GM12878 (cell line): ENCODE results near the gene SCN4A. TPM values are rescaled to one million over a fixed set of nuclear protein-coding genes. Genes with fewer than 3 reads are reported as not detected.

ENCODE experiments used
- ATAC-seq: fragments of 200-7000 bp; cut with Tn5 transposase; 3 replicates; pipeline ENCODE4 v1.9.1; 2020; ENCODE audit warnings: mild to moderate bottlenecking, moderate library complexity
- BruUV-seq: library from RNA; stranded (reverse); fragments of 400-500 nt; replicated peaks from 2 replicates; lab custom pipeline; 2021; lab: Mats Ljungman, UMichigan
- CTCF ChIA-PET: fragments of 300-600 bp; sonication (Branson Sonifier 250); formaldehyde crosslinking; extraction: SDS; loops from one replicate; lab custom pipeline; 2021; ENCODE audit warnings: inconsistent platforms; lab: Yijun Ruan, JAX
- POLR2A ChIA-PET: fragments of 350-600 bp; formaldehyde crosslinking; extraction: SDS; loops from one replicate; lab custom pipeline; 2021; ENCODE audit warnings: inconsistent platforms; lab: Charles Lee
- RAD21 ChIA-PET: fragments of 300-600 bp; sonication (Branson Sonifier 250); formaldehyde crosslinking; loops from one replicate; lab custom pipeline; 2023; ENCODE audit warnings: antibody characterized with exemption; ENCODE audit not compliant: unreplicated experiment; lab: Charles Lee
- SMC1A ChIA-PET: fragments of 300-600 bp; sonication (Branson Sonifier 250); formaldehyde crosslinking; loops from one replicate; lab custom pipeline; 2023; ENCODE audit not compliant: unreplicated experiment, uncharacterized antibody; lab: Charles Lee
- DNase-seq: peaks from one replicate; pipeline ENCODE4 v3.0.0-alpha.2; 2011; ENCODE audit warnings: low read depth, low spot score
- FAIRE-seq: peaks from 3 replicates; lab custom pipeline; 2011; peaks lifted over from hg19 to GRCh38; lab: Jason Lieb, UNC
- H2AFZ ChIP-seq: 2 replicates; pipeline ENCODE4 v1.6.0; 2011; ENCODE audit warnings: low read depth, low read length, control low read depth; ENCODE audit not compliant: control insufficient read depth
- H3K27ac ChIP-seq: 2 replicates; pipeline ENCODE4 v1.5.1; 2011; ENCODE audit warnings: control low read depth; ENCODE audit not compliant: control insufficient read depth, insufficient read depth
- H3K27me3 ChIP-seq, 2 experiments: replicated peaks in 1 of 2; 2 replicates each; pipeline versions ENCODE4 v1.6.0 to v1.6.1; 2011; ENCODE audit warnings: low read length in 1 of 2; ENCODE audit not compliant: control insufficient read depth in 2 of 2, insufficient read depth in 2 of 2
- H3K36me3 ChIP-seq, 2 experiments: 2 replicates each; pipeline ENCODE4 v1.5.1; 2011; ENCODE audit warnings: low read length in 1 of 2; ENCODE audit not compliant: control insufficient read depth in 2 of 2, insufficient read depth in 2 of 2
- H3K4me1 ChIP-seq: 2 replicates; pipeline ENCODE4 v1.6.1; 2011; ENCODE audit warnings: mild to moderate bottlenecking, low read length, moderate library complexity, mixed read lengths; ENCODE audit not compliant: control insufficient read depth, insufficient read depth
- H3K4me2 ChIP-seq: 2 replicates; pipeline ENCODE4 v1.6.0; 2011; ENCODE audit warnings: control low read depth; ENCODE audit not compliant: control insufficient read depth, insufficient read depth
- H3K4me3 ChIP-seq: fragments of 200-600 bp; sonication (generic); 2 replicates; pipeline ENCODE4 v1.5.1; 2016
- H3K79me2 ChIP-seq: 2 replicates; pipeline ENCODE4 v1.6.0; 2011; ENCODE audit warnings: low read length; ENCODE audit not compliant: control insufficient read depth, insufficient read depth
- H3K9ac ChIP-seq: 2 replicates; pipeline ENCODE4 v1.8.0; 2011; ENCODE audit warnings: low read length, control low read depth, mixed read lengths; ENCODE audit not compliant: control insufficient read depth, insufficient read depth
- H3K9me3 ChIP-seq: replicated peaks from 3 replicates; pipeline ENCODE4 v1.5.1; 2011; ENCODE audit warnings: mild to moderate bottlenecking, low read length; ENCODE audit not compliant: control insufficient read depth, insufficient read depth
- H4K20me1 ChIP-seq: 2 replicates; pipeline ENCODE4 v1.6.0; 2011; ENCODE audit not compliant: control insufficient read depth, insufficient read depth
- CBX5 ChIP-seq: sonication (generic); IDR thresholded peaks from 2 replicates; pipeline ENCODE4 v1.6.1; 2016; ENCODE audit warnings: low read depth, moderate library complexity, mild to moderate bottlenecking, inconsistent platforms
- CHD4 ChIP-seq: fragments of 200-600 bp; sonication (generic); IDR thresholded peaks from 2 replicates; pipeline ENCODE4 v1.6.1; 2016; ENCODE audit warnings: mild to moderate bottlenecking
- MEF2B ChIP-seq: fragments of 450-650 bp; IDR thresholded peaks from 2 replicates; pipeline ENCODE4 v1.6.1; 2018; ENCODE audit warnings: mild to moderate bottlenecking, moderate library complexity; ENCODE audit not compliant: partially characterized antibody, poor library complexity, severe bottlenecking
- NFIC ChIP-seq: IDR thresholded peaks from 2 replicates; pipeline ENCODE4 v1.6.1; 2012; ENCODE audit warnings: low read depth, mild to moderate bottlenecking, inconsistent platforms, low read length, moderate library complexity
- NFXL1 ChIP-seq: fragments of 450-650 bp; IDR thresholded peaks from 2 replicates; pipeline ENCODE4 v1.6.1; 2017; ENCODE audit warnings: antibody characterized with exemption, mild to moderate bottlenecking, borderline replicate concordance
- NFYB ChIP-seq: IDR thresholded peaks from 2 replicates; pipeline ENCODE4 v1.6.1; 2011; ENCODE audit warnings: low read depth, mild to moderate bottlenecking, low read length, improper control_type of control experiment, moderate library complexity; ENCODE audit not compliant: insufficient read depth
- SIN3A ChIP-seq: IDR thresholded peaks from 2 replicates; pipeline ENCODE4 v1.6.1; 2012; ENCODE audit warnings: low read depth, low read length, improper control_type of control experiment
- TAF1 ChIP-seq: IDR thresholded peaks from 2 replicates; pipeline ENCODE4 v1.6.1; 2011; ENCODE audit warnings: mild to moderate bottlenecking, low read depth, low read length, borderline replicate concordance
- TARDBP ChIP-seq: IDR thresholded peaks from 2 replicates; pipeline ENCODE4 v1.6.1; 2016; ENCODE audit warnings: borderline replicate concordance
- TCF12 ChIP-seq: IDR thresholded peaks from 2 replicates; pipeline ENCODE4 v1.6.1; 2011; ENCODE audit warnings: low read depth, mild to moderate bottlenecking, low read length
- YY1 ChIP-seq: IDR thresholded peaks from 2 replicates; pipeline ENCODE4 v1.6.1; 2011; ENCODE audit warnings: low read depth, mild to moderate bottlenecking, low read length
- WGBS: methylation state at CpG from one replicate; pipeline ENCODE4 v1.1.6; 2016; ENCODE audit warnings: low lambda C conversion rate; ENCODE audit not compliant: insufficient replicate concordance, insufficient coverage; ENCODE audit errors: missing lambda C conversion rate; 5-methylcytosine and 5-hydroxymethylcytosine counted together
- in situ Hi-C: fragments of 300-500 bp; cut with MboI; formaldehyde crosslinking; loops from 9 replicates; pipeline ENCODE4 v1.14.3; 2018; ENCODE audit warnings: mixed read lengths
- intact Hi-C: fragments of 100-400 bp; cut with micrococcal nuclease; formaldehyde crosslinking; loops from one replicate; pipeline ENCODE4 v1.14.2; 2022; ENCODE audit not compliant: unreplicated experiment
- polyA plus RNA-seq, 11 experiments: library from polyadenylated mRNA; depleted of rRNA in 4 of 11; unstranded in 6 of 11; stranded (reverse) in 5 of 11; fragments of >200 nt; fragmentation: Nextera tagmentation in 4 of 11; fragmentation: Illumina TruSeq in 1 of 11; extraction: Ambion mirVana in 4 of 11; extraction: Trizol in 1 of 11; gene quantifications; 1 replicate in 1 of 11; 2 replicates in 10 of 11; pipeline versions ENCODE4 v1.2.1 to v1.2.3, GENCODE V29; 2011 to 2016; ENCODE audit warnings: inconsistent platforms in 2 of 11, missing spikeins in 2 of 11, low read depth in 1 of 11
- total RNA-seq, 4 experiments: library from RNA; depleted of rRNA in 3 of 4; stranded (reverse); fragments of >200 nt in 3 of 4; fragmentation: Illumina TruSeq in 1 of 4; extraction: Trizol in 1 of 4; gene quantifications; 2 replicates each; pipeline versions ENCODE4 v1.2.1 to v1.2.3, GENCODE V29; 2013 to 2021
- TF ChIP-seq, protein P1 (sequence below): fragments of 450-650 bp; formaldehyde crosslinking; IDR thresholded peaks from 2 replicates; pipeline ENCODE4 v1.4.0; 2020; ENCODE audit warnings: mild to moderate bottlenecking, moderate library complexity

SCN4A gene
- total and polyA plus RNA-seq, 10 of the 15 experiments (the other 5 are each of a cell fraction or from before 2014, with no cell fraction given): under 0.01 to 0.15 (median 0.07) TPM; not detected in 4

- H3K27me3 ChIP-seq: peaks cover 0 to 2% of the 10 kb centered on the region in 2 experiments; a peak in 1 of 4 replicates
- 36% methylated on average over 13 of the region's 13 CpGs for WGBS
- TF ChIP-seq CHD4 (no peak), TAF1 (no peak)
- TF ChIP-seq, all 136 proteins: peak for 0
- Histone ChIP-seq H4K20me1 (no peaks in the 10 kb centered on the region), H3K9ac (no peak overlapping the region), H3K27ac (no peak overlapping the region), H3K4me1 (no peaks in the 10 kb centered on the region), H3K4me2 (no peak overlapping the region), H3K36me3 (no peaks in the 10 kb centered on the region), H3K4me3 (no peak overlapping the region), H3K9me3 (peaks cover 5% of the 10 kb centered on the region; the same call in 2 of the 3 replicates), H2AFZ (no peak overlapping the region), H3K79me2 (no peaks in the 10 kb centered on the region)
- ATAC-seq (no peak), FAIRE-seq (no peak), DNase-seq (no peak)
- BruUV-seq: no TSS peak
- ChIA-PET CTCF (interaction anchor here (0.6 to 3.6 kb wide), 12 partner anchors 11 to 155 kb away, joined by 3 to 18 read pairs (median 5); partner anchors contain the start of gene GH1), SMC1A (no interaction called here), RAD21 (interaction anchor here (1.1 to 1.4 kb wide), 2 partner anchors 58 to 155 kb away, joined by 3 read pairs; no protein-coding TSS in a partner anchor), POLR2A (no interaction called here)
- intact Hi-C loops (no loop called here), in situ Hi-C loops (no loop called here)
Measured at GRCh38 chr17:63978272-63979200, 5.8 kb upstream of the SCN4A start.

GRCh38 chr17:63976702-63977101, 4.0 kb upstream of the SCN4A start:
- Histone ChIP-seq H3K4me2 (no peak overlapping the region), H3K27me3 (peaks cover 0 to 2% of the 10 kb centered on the region in 2 experiments; a peak in 1 of 4 replicates), H3K36me3 (no peaks in the 10 kb centered on the region), H3K79me2 (no peaks in the 10 kb centered on the region), H3K4me1 (no peaks in the 10 kb centered on the region), H3K9ac (no peak overlapping the region), H4K20me1 (no peaks in the 10 kb centered on the region), H3K27ac (no peak overlapping the region), H2AFZ (no peak overlapping the region), H3K9me3 (no peaks in the 10 kb centered on the region; the same call in 2 of the 3 replicates), H3K4me3 (no peak overlapping the region)
- intact Hi-C loops: no loop called here
- RAD21 ChIA-PET: interaction anchor here (0.9 to 1.3 kb wide), 2 partner anchors 31 to 57 kb away, joined by 5 read pairs; no protein-coding TSS in a partner anchor
- CTCF ChIA-PET: interaction anchor here (0.7 to 3.6 kb wide), 8 partner anchors 9 to 157 kb away, joined by 3 to 18 read pairs (median 4); partner anchors contain the start of gene GH1
- ATAC-seq (no peak), FAIRE-seq (no peak), DNase-seq (no peak)
- in situ Hi-C loops: no loop called here
- WGBS: 46% methylated on average over 3 of the region's 3 CpGs
- BruUV-seq: no TSS peak
- POLR2A ChIA-PET: no interaction called here
- SMC1A ChIA-PET: interaction anchor here (1.0 to 1.6 kb wide), 3 partner anchors 40 to 56 kb away, joined by 3 to 4 read pairs (median 4); partner anchors contain the start of gene CD79B
- no peak for TF ChIP-seq TCF12
- TF ChIP-seq SIN3A: no peak
- no peak for TF ChIP-seq NFYB
- TF ChIP-seq, protein P1, sequence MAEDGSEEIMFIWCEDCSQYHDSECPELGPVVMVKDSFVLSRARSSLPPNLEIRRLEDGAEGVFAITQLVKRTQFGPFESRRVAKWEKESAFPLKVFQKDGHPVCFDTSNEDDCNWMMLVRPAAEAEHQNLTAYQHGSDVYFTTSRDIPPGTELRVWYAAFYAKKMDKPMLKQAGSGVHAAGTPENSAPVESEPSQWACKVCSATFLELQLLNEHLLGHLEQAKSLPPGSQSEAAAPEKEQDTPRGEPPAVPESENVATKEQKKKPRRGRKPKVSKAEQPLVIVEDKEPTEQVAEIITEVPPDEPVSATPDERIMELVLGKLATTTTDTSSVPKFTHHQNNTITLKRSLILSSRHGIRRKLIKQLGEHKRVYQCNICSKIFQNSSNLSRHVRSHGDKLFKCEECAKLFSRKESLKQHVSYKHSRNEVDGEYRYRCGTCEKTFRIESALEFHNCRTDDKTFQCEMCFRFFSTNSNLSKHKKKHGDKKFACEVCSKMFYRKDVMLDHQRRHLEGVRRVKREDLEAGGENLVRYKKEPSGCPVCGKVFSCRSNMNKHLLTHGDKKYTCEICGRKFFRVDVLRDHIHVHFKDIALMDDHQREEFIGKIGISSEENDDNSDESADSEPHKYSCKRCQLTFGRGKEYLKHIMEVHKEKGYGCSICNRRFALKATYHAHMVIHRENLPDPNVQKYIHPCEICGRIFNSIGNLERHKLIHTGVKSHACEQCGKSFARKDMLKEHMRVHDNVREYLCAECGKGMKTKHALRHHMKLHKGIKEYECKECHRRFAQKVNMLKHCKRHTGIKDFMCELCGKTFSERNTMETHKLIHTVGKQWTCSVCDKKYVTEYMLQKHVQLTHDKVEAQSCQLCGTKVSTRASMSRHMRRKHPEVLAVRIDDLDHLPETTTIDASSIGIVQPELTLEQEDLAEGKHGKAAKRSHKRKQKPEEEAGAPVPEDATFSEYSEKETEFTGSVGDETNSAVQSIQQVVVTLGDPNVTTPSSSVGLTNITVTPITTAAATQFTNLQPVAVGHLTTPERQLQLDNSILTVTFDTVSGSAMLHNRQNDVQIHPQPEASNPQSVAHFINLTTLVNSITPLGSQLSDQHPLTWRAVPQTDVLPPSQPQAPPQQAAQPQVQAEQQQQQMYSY (CRISPR knock-in tag): no peak
- no peak for TF ChIP-seq MEF2B
- TF ChIP-seq NFIC: no peak
- no peak for TF ChIP-seq TARDBP
- TF ChIP-seq CBX5: no peak
- TF ChIP-seq YY1: no peak
- TF ChIP-seq NFXL1: no peak
